ACHN (cell line): Measurements from ENCODE around the gene NUDT16L1.

ENCODE experiments used
- DNase-seq: peaks from one replicate; pipeline ENCODE4 v3.0.0-alpha.2; 2015
- in situ Hi-C: cut with HindIII; loops from 2 replicates; pipeline ENCODE4 v1.10.0; 2017; ENCODE audit warnings: low sequenced_read_pairs, low pct_ligation_motif_present, low pct_unique_long_range_greater_than_20kb

The NUDT16L1 gene

DNA sequence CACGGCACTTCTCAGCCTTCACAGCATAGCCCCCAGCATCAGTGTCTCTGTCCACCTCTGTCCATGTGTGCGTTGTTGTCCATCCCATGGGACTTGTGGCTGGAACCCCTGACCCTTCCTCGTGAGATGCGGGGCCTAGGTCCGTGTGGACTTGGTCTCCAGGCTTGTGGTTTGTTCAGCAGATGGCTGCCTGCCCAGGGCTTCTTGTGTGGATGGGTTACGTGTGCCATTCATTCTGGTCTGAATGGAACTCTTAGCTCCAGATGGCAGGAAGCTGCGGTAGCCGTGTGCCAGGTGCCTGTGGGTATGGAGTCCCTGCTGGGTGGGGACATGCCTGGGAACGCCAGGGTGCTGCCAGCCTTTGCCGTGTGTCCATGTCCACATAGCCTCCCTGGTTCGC is 31.7 kb upstream of the NUDT16L1 start:
- in situ Hi-C loops, result no loop called here
- DNase-seq, result no peak

DNA sequence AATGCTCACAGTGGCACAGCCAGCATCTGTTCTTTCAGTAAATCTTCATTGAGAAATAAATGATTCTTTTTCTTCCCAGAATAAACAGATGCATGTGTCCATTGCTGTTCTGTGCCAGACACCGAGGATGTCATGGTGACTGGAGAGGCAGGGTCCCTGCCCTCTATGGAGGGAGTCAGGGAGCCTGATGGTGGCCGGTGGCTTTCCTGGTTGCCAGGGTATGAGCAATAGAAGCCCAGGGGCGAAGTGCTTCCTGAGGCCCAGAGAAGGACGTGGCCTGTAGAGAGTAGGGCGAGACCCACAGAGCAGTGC is 29.9 kb upstream of the NUDT16L1 start:
- in situ Hi-C loops, result no loop called here
- no peak for DNase-seq

DNA sequence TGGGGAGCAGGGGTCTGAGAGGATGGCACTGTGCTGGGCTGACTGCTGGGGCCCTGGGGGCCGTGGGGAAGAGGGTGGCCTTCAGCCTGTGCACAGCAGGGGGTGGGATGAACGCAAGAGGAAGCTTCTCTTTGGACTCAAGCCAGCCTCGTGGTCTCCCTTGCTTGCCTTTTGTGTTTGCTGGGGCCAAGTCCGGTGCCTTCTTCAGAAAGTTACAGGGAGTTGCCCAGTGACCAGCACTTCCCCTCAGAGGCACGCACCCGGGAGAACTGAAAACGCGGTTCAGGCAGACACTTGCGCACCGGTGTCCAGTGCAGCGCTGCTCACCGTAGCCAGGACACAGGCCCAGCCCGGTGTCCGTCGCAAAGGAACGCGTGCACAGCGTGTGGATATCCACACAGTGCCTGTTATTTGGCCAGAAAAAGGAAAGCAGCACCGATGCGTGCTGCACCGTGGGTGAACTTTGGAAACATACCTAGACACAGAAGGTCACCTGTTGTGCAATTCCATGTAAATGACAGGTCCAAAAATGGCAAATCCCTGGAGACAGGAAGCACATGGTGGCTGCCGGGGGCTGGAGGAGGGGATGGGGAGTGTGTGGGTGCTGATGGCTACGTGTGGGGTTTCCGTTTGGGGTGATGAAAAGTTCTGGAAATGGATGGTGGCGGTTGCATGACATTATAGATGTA is 29.4 kb upstream of the NUDT16L1 start:
- DNase-seq, result no peak
- in situ Hi-C loops, result no loop called here

DNA sequence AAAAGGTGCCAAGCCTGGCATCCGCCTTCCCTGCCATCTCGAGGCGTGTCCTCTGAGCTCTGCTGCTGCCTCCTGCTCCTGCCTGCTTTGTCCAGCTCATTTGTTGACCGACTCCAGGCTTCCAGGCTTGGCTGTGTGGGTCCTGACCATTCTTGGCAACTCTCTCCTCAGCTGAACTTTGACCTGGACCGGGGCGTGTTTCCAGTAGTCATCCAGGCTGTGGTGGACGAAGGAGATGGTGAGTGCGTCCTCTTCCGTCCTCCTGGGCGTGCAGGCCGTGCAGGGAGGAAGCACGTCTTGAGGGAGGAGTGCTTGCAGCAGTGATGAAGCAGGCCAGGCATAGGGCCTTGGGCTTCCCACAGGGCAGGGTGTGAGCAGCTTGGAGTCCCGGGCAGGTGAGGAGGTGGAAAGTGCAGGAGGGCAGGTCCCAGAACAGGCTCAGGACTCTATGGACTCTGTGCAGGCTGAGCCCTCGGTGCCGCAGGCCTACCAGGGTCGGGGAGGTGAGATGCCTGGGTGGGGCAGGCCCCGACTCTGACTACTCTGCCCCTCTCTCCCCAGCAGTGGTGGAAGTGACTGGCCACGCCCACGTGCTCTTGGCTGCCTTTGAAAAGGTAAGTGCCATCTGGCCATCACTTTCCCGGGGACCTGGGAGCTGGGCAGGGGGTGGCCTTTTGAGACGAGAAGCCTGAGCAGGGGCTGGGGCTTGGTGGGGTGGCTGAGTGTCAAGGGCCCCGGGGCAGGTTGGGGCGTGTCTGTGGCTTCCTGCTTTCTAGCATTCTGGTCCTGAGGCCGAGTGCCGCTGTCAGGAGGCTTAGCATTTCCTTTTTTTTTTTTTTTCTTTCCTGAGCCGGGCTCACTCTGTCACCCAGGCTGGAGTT is 28.6 kb upstream of the NUDT16L1 start:
- in situ Hi-C loops, result no loop called here
- DNase-seq, result no peak

DNA sequence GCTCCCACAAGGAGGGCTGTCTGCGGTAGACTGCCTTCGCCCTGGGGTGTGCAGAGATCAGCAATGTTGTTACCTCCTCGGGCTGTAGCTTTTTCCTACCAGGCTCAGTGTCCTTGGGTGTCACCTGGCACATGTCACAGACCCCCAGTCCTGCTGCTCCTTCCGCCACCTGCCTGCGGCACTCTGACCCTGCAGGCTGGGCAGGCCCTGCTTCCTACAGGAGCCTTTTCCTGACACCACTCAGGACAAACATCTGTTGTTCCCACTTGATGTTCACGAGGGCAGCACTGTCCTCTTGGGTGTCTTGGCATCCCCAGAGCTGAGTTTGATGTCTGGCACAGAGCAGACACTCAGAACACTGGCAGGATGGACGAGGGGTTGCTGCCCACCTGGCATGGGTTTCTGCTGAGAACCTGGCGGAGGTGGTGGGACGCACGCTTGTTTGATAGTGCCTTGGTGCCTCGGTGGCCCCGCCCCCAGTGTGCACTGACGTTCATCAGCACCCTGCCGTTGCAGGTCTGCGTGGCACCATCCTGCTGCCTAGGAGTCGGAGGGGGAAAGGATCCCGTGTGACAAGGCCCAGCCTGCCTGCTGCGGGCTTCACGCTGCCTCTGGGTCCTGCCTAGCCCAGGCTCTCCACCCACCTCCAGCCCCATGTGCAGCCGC is 26.7 kb upstream of the NUDT16L1 start:
- DNase-seq, result no peak

DNA sequence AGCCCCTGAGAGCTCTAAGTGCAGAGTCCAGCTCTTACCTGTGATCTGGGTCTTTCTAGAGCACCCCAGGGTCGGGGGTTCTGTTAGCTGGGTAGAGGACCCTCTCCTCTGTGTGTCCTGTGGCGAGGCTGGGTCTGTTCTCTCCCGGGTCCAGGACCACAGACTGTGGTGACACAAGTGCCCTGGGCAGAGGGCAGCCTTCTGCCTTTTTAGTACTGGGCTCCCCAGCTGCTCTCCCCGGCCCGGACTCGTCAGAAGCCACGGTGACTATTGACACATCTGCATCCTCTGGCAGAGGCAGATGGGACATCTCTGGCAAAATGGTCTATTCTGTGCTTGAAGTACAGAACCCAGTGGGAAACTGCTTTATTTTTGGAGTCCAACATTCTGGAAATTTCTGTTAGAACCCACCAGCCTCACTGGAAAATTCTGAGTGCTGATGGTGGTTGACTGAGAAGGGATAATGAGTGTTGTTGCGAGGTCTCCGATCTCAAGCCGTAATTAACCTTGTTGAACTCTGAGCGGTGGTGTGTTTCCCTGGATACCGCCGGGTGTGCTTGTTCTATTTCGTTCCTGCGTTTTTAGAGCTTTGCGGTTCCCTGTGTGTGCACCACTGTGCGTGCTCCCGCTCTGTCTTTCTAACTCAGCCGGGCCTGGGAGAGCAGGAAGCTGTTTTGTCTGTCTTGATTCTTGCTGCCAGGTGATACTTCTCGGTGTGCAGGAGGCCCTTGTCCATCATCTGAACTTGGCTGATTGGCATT is 26.0 kb upstream of the NUDT16L1 start:
- no peak for DNase-seq
- in situ Hi-C loops, result no loop called here

More for the DNA sequence above, 26.7 kb upstream of the NUDT16L1 start:
- in situ Hi-C loops, result no loop called here

DNA sequence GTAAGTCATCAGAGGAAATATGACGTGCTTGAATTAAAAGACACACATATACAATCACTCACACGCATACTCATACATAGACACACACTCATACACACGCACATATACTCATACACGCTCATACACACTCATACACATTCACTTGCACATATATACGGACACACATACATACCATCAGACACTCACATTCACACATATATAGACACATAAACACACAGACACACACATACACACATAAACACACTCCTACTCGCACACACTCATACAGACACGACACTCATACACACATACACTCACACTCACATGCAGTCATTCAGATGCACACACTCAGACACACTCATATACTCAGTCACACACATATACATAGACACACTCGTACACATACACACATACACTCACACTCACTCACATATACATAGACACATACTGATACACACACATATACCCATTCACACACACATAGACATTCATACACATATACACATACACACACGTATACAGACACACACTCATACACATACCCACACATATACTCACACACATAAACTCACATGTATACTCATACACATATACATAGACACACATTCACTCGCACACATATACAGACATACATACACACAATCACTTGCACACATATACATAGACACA is 24.9 kb upstream of the NUDT16L1 start:
- in situ Hi-C loops, result no loop called here

DNA sequence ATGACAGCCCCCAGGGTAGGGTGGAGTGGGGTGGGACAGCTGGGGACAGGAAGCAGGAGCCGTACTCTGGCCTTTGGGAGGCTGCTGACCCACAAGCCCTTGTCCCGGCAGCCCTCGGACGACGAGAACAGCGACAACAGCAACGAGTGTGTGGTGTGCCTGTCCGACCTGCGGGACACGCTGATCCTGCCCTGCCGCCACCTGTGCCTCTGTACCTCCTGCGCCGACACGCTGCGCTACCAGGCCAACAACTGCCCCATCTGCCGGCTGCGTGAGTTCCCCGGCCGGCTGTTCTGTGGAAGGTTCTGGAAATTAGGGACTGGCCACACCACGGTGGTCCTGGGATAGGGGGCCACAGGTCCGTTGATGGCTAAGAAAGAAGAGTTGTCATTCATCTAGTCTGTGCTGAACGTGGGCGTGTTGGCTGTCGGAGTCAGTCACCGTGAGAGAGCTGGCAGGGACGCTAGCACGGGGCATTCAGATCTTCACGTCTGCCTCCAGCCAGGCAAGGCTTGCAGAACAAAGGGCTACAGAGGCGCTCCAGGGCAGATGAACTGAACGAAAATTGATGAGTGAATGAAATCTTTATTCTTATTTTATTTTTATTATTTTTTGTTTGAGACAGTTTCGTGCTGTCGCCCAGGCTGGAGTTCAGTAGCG is 19.8 kb upstream of the NUDT16L1 start:
- no peak for DNase-seq
- in situ Hi-C loops, result no loop called here

More for the DNA sequence above, 24.9 kb upstream of the NUDT16L1 start:
- no peak for DNase-seq

DNA sequence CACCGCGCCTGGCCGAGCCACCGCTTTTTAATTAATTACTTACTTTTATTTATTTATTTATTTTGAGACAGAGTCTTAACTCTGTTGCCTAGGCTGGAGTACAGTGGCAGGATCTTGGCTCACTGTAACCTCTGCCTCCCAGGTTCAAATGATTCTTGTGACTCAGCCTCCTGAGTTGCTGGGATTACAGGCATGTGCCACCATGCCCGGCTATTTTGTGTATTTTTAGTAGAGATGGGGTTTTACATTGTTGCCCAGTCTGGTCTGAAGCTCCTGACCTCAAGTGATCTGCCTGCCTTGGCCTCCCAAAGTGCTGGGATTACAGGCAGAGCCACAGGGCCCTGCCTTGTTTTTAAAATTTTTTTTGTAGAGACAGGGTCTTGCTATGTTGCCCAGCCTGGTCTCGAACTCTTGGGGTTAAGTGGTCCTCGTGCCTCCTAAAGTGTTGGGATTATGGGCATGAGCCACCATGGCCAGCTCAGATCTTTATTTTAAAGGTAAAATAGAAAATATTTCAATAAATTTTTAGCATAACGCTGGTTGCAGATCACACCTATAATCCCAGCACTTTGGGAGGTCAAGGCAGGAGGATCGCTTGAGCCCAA is 18.3 kb upstream of the NUDT16L1 start:
- no peak for DNase-seq
- in situ Hi-C loops, result no loop called here

DNA sequence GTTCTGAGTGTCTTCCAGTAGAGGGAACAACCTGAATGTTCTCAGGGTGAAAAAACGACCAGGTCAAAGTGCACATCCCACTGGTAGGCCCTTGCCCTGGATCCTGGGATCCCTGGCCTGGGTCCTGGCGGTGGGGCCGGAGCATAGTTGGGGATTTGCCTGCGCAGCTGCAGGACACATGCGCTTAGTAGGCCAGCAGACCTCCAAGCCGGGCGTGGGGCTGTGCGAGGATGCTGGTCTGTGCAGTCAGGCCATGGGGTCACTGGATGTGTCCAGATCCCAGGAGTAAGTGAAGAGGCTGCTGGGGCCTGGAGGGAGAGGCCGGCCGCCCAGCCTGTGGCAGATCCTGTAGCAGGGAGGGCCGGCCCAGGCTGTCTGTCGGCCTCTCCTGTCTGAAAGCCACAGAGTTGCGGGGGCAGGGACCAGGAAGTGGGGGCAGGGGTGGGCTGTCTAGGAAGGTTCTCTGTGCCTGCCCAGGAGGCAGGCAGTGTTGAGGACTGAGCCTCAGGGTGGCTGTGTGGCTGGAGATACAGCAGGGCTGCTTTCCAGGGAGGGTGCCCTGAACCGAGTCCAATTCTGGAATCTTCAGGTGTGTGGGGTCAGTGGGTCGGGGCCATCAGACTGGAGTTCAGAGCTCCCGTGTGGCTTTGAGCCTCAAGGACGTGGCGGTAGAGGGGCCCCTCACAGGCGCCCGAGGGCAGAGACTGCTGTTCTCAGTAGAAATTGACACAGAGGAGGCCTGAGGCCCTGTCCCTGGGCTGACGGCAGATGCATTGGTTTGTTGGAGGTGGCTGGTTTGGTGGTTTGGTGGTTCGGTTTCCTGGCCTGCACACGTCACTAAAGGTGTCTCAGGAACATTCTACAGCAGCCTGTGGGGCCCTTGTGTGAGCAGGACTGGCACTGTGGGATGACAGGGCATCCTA is 17.2 kb upstream of the NUDT16L1 start:
- in situ Hi-C loops, result no loop called here
- DNase-seq, result no peak

DNA sequence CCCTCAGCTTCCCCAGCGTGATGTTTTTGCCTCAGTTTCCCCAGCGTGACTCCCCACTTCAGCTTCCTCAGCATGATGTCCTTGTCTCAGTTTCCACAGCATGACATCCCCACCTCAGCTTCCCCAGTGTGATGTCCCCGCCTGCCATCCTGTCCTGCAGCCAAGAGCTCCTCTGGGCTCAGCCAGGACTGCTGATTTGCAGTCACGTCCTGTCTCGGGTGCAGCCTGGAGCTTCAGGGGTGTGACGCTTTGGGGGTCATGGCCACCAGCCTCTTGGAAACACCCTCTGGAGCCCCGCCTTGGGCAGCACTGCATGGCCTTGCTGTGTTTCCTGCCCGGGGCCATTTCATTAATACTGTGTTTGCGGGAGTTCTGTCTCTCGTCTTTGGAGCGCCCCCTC is 16.5 kb upstream of the NUDT16L1 start:
- no peak for DNase-seq
- in situ Hi-C loops, result no loop called here

DNA sequence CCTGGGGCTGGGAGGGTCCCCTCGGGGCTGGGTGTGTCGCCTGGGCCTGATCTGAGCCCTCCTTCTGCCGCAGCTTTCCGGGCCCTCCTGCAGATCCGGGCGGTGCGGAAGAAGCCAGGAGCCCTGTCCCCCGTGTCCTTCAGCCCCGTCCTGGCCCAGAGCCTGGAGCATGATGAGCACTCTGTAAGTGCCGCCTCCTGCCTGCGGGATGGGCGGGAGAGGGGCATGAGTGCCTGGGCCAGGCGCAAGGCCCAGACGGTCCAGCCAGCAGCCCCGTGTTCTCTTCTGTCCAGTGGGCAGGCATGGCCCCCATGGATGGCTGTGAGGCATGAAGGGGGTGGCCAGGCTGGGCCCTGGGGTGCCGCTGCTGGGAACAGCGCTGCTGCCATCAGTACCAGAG is 16.0 kb upstream of the NUDT16L1 start:
- DNase-seq, result no peak
- in situ Hi-C loops, result no loop called here

DNA sequence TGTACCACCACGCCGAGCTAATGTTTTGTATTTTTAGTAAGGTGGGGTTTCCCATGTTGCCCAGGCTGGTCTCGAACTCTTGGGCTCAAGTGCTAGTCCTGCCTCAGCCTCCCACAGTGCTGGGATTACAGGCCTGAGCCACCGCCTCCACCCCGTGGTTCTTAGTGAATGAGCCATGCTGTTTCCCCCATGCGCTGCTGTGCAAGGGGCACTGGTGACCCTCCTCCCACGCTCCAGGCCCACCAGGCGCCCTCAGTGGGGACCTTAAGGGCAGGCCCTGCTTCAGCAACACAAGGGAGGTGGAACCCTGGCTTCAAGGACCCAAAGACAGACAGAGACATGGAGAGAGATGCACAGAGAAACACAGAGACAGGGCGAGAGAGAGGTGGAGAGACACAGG is 15.4 kb upstream of the NUDT16L1 start:
- in situ Hi-C loops, result no loop called here
- DNase-seq, result no peak

DNA sequence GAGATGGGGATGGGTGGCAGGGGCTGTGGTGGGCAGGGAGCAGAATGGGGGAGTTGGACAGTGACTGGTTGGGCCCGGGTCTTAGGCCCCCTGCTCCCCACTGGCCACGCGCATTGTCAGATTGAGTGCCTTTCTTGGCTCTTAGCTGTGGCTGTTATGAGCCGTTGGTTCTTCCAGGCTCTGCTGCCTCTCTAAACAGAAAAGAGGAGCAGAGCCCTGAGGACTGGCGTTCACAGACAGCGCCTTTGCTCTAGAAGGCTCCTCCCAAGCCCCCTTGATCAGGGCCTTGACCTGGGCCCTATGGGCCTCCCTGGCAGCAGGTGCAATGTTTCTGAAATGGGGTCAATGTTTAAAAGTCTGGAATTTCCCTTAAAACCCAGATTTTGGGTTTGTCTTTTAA is 14.8 kb upstream of the NUDT16L1 start:
- in situ Hi-C loops, result no loop called here
- DNase-seq, result no peak

DNA sequence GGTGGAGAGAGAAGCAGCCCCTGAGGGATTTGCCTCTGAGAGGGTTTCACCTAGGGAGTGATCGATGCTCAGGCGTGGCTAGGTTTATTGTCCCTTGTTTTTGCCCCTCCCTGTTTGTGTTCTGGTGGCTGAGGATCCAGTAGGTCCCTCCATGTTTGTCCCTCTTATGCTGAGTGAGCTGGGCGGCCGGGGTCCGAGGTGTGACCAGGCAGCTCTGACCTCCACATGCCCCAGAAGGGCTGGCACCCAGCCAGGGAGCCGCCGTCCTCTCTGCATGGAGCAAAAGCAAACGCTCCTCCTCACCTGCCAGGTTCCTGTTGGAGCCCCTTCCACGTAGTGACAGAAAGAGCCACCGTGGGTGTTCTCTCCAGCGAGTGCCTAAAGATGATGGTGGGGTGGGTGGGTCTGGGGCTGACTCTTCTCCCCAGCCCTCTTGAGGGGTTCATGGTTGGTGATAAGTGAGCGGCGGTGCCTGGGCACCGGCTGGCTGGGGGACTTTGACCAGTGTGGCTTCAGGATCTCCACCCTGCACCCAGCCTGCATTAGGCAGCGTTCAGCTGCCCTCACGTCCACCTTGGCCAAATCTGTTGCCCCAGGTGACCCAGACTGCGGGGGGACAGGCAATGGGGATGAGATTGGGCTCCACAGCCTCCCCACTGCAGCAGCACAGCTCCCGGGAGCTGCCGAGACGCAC is 14.1 kb upstream of the NUDT16L1 start:
- DNase-seq, result no peak
- in situ Hi-C loops, result no loop called here
